Measurements from ENCODE around the gene RILP. TPM values are rescaled to one million over a fixed set of nuclear protein-coding genes. Genes with fewer than 3 reads are reported as not detected.
A peak's percentile ranks its signal among the peaks of the same experiment; 100 is the strongest.

Gene RILP, protein sequence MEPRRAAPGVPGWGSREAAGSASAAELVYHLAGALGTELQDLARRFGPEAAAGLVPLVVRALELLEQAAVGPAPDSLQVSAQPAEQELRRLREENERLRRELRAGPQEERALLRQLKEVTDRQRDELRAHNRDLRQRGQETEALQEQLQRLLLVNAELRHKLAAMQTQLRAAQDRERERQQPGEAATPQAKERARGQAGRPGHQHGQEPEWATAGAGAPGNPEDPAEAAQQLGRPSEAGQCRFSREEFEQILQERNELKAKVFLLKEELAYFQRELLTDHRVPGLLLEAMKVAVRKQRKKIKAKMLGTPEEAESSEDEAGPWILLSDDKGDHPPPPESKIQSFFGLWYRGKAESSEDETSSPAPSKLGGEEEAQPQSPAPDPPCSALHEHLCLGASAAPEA
- 2.9 and 5.4 TPM in 2 replicates for total RNA-seq (2013; cell fraction: nucleolus; rRNA removed)
- total RNA-seq (2014; rRNA removed) (5.3 and 6.0 TPM in 2 replicates), total RNA-seq (2014; rRNA removed; fragmentation: Illumina TruSeq; extraction: Trizol) (2.4 and 3.3 TPM in 2 replicates), total RNA-seq (2021) (3.5 and 4.2 TPM in 2 replicates), polyA plus RNA-seq (2011; rRNA removed) (1.2 and 2.0 TPM in 2 replicates), polyA plus RNA-seq (2014; fragmentation: Illumina TruSeq; extraction: Trizol) (0.79 and 2.6 TPM in 2 replicates), polyA plus RNA-seq (2014; fragmentation: Nextera tagmentation; extraction: Ambion mirVana) (under 1 TPM in 1 of 2 experiments, not detected in 1; 0.60 TPM), polyA plus RNA-seq (2014; rRNA removed) (6.1 and 8.1 TPM in 2 replicates), polyA plus RNA-seq (2016; fragmentation: Nextera tagmentation; extraction: Ambion mirVana) (1 to 10 TPM; 2.2 to 3.5 TPM), polyA minus RNA-seq (2011; rRNA and poly(A)+ RNA removed) (0.80 and 0.88 TPM in 2 replicates), Bru-seq, nascent RNA (percentile 47 among the genes with signal in this experiment), BruChase-seq, experiment 1, labeled RNA remaining after a 6-hour chase (percentile 37 among the genes with signal in this experiment), BruChase-seq, experiment 2, labeled RNA remaining after a 2-hour chase (percentile 35 among the genes with signal in this experiment)
- 0.72 TPM for polyA plus RNA-seq (2011; ENCODE audit: low read depth)
- 2.3 and 2.8 TPM in 2 replicates for polyA plus RNA-seq (2011; cell fraction: cytosol; rRNA removed)
- 5.5 and 7.1 TPM in 2 replicates for polyA plus RNA-seq (2011; cell fraction: nucleus; rRNA removed)
- 2.0 and 2.2 TPM in 2 replicates for polyA plus RNA-seq (2012)
- polyA minus RNA-seq (2011; cell fraction: cytosol; rRNA and poly(A)+ RNA removed) = 1.4 and 2.0 TPM in 2 replicates
- polyA minus RNA-seq (2011; cell fraction: nucleus; rRNA and poly(A)+ RNA removed) = 1.5 and 3.4 TPM in 2 replicates
- long read RNA-seq, experiment 1, partial matches to known transcripts = 1 of 1 reads
- long read RNA-seq, experiment 1, other reads (novel, unspliced or antisense) = 0 of 1 reads
- long read RNA-seq, experiment 2 = 0 reads

GRCh38 chr17:1649844-1650501 lies at the start of gene RILP:
RILP (minus strand) TSS chr17:1649866; CDS start chr17:1649804, 62 bp downstream.
- Histone ChIP-seq H3K36me3 (ENCODE audit: control insufficient read depth in 2 of 2, insufficient read depth in 2 of 2, low read length in 1 of 2) (peaks cover 26 to 28% of the 10 kb centered on the region in 2 experiments), H3K79me2 (ENCODE audit: control insufficient read depth, insufficient read depth, low read length) (peaks cover 2% of the 10 kb centered on the region), H3K27me3 (replicated peaks in 1 of 2; ENCODE audit: control insufficient read depth in 2 of 2, insufficient read depth in 2 of 2, low read length in 1 of 2) (no peaks in the 10 kb centered on the region), H4K20me1 (ENCODE audit: control insufficient read depth, insufficient read depth) (no peaks in the 10 kb centered on the region), H3K27ac (ENCODE audit: control insufficient read depth, insufficient read depth) (peak within 1 kb of the TSS; percentile 46), H2AFZ (ENCODE audit: control insufficient read depth, low read depth, low read length) (peak within 1 kb of the TSS; percentile 49), H3K4me1 (ENCODE audit: control insufficient read depth, insufficient read depth, low read length) (peaks cover 23% of the 10 kb centered on the region), H3K4me2 (ENCODE audit: control insufficient read depth, insufficient read depth) (peak within 1 kb of the TSS; percentile 86), H3K9ac (ENCODE audit: control insufficient read depth, insufficient read depth, low read length) (peak within 1 kb of the TSS; percentile 40), H3K9me3 (replicated peaks; ENCODE audit: control insufficient read depth, insufficient read depth, low read length) (no peaks in the 10 kb centered on the region), H3K4me3 (peak within 1 kb of the TSS; percentile 64)
- BruUV-seq (replicated peaks) = no TSS peak
- peak; percentile 9 for ATAC-seq
- no peak for DNase-seq (ENCODE audit: low read depth, low spot score)
- TF ChIP-seq POLR2A (IDR thresholded peaks at IDR 0.05; ENCODE audit: low read depth, low read length) (peak; percentile 60), KDM1A (IDR thresholded peaks at IDR 0.05; ENCODE audit: borderline replicate concordance) (no peak), TARDBP (IDR thresholded peaks at IDR 0.05; ENCODE audit: borderline replicate concordance) (no peak), MTA3 (IDR thresholded peaks at IDR 0.05; ENCODE audit: borderline replicate concordance, low read length) (peak; percentile 69; the same call in 1 of the 2 replicates), POLR2AphosphoS2 (IDR thresholded peaks at IDR 0.05; ENCODE audit: low read depth, low read length) (no peak), USF1 (IDR thresholded peaks at IDR 0.05; ENCODE audit: borderline replicate concordance, extremely low read length, insufficient read depth, low read depth, low read length) (no peak), ZBED1 (IDR thresholded peaks at IDR 0.05; ENCODE audit: borderline replicate concordance) (0 out of 2 replicates have a peak, but pooled peaks have one; percentile 5)
- ChIA-PET SMC1A (ENCODE audit: uncharacterized antibody, unreplicated experiment) (interaction anchor here (0.8 to 2.5 kb wide), 3 partner anchors 15 to 76 kb away, joined by 3 to 15 read pairs (median 3); no protein-coding TSS in a partner anchor), POLR2A (interaction anchor here (0.6 to 2.3 kb wide), 10 partner anchors 13 to 285 kb away, joined by 3 to 13 read pairs (median 3); partner anchors contain the start of gene PRPF8), RAD21 (ENCODE audit: unreplicated experiment) (interaction anchor here (1.1 to 2.7 kb wide), 9 partner anchors 20 to 133 kb away, joined by 3 to 28 read pairs (median 4); partner anchors contain the start of genes INPP5K and SLC43A2), CTCF (interaction anchor here (0.7 to 2.8 kb wide), 11 partner anchors 19 to 215 kb away, joined by 3 to 25 read pairs (median 9); no protein-coding TSS in a partner anchor)
- intact Hi-C loops (cut with micrococcal nuclease; ENCODE audit: unreplicated experiment) = loop anchor here (10.0 kb wide), 1 partner anchor 375 kb away; the partner anchor contains the start of genes BHLHA9 and TRARG1
- FAIRE-seq = no peak
- 44% methylated on average over 23 of the region's 23 CpGs for WGBS (ENCODE audit: insufficient coverage, insufficient replicate concordance, low lambda C conversion rate, missing lambda C conversion rate)
- in situ Hi-C loops (cut with MboI) = no loop called here

All from GM12878 (cell line).